ENCODE results near the gene SLC25A34. TPM values are rescaled to one million over a fixed set of nuclear protein-coding genes. Genes with fewer than 3 reads are reported as not detected.

SLC25A34 gene
- total RNA-seq, 1 donor from 2014 or later = 0.90 TPM

- peaks cover 10% of the 10 kb centered on the region for H3K4me1 Mint-ChIP-seq (ENCODE audit: low read depth)
- DNase-seq (ENCODE audit: low spot score) = no peak
- peaks cover 28% of the 10 kb centered on the region for H3K36me3 Mint-ChIP-seq (ENCODE audit: low read depth)
- H3K4me3 Mint-ChIP-seq (ENCODE audit: unreplicated experiment) = no peak overlapping the region
- TF ChIP-seq, protein P1, sequence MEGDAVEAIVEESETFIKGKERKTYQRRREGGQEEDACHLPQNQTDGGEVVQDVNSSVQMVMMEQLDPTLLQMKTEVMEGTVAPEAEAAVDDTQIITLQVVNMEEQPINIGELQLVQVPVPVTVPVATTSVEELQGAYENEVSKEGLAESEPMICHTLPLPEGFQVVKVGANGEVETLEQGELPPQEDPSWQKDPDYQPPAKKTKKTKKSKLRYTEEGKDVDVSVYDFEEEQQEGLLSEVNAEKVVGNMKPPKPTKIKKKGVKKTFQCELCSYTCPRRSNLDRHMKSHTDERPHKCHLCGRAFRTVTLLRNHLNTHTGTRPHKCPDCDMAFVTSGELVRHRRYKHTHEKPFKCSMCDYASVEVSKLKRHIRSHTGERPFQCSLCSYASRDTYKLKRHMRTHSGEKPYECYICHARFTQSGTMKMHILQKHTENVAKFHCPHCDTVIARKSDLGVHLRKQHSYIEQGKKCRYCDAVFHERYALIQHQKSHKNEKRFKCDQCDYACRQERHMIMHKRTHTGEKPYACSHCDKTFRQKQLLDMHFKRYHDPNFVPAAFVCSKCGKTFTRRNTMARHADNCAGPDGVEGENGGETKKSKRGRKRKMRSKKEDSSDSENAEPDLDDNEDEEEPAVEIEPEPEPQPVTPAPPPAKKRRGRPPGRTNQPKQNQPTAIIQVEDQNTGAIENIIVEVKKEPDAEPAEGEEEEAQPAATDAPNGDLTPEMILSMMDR (IDR thresholded peaks at IDR 0.05) = no peak
- no peaks in the 10 kb centered on the region for H3K27me3 Mint-ChIP-seq (ENCODE audit: low read depth)
- peak overlapping the region; percentile 82 for H3K27ac Mint-ChIP-seq (ENCODE audit: unreplicated experiment)
- H3K9me3 Mint-ChIP-seq (ENCODE audit: low read depth) = no peaks in the 10 kb centered on the region
Observed at GRCh38 chr1:15722836-15723532, 13.1 kb upstream of the SLC25A34 start.

GRCh38 chr1:15723631-15724246 is 12.3 kb upstream of the SLC25A34 start:
- Mint-ChIP-seq H3K27ac (ENCODE audit: unreplicated experiment) (no peak overlapping the region), H3K4me1 (ENCODE audit: low read depth) (peaks cover 10% of the 10 kb centered on the region), H3K36me3 (ENCODE audit: low read depth) (peaks cover 23% of the 10 kb centered on the region), H3K9me3 (ENCODE audit: low read depth) (no peaks in the 10 kb centered on the region), H3K27me3 (ENCODE audit: low read depth) (no peaks in the 10 kb centered on the region), H3K4me3 (ENCODE audit: unreplicated experiment) (no peak overlapping the region)
- TF ChIP-seq, protein P1 (IDR thresholded peaks at IDR 0.05) = no peak
- DNase-seq (ENCODE audit: low spot score) = no peak

DNA sequence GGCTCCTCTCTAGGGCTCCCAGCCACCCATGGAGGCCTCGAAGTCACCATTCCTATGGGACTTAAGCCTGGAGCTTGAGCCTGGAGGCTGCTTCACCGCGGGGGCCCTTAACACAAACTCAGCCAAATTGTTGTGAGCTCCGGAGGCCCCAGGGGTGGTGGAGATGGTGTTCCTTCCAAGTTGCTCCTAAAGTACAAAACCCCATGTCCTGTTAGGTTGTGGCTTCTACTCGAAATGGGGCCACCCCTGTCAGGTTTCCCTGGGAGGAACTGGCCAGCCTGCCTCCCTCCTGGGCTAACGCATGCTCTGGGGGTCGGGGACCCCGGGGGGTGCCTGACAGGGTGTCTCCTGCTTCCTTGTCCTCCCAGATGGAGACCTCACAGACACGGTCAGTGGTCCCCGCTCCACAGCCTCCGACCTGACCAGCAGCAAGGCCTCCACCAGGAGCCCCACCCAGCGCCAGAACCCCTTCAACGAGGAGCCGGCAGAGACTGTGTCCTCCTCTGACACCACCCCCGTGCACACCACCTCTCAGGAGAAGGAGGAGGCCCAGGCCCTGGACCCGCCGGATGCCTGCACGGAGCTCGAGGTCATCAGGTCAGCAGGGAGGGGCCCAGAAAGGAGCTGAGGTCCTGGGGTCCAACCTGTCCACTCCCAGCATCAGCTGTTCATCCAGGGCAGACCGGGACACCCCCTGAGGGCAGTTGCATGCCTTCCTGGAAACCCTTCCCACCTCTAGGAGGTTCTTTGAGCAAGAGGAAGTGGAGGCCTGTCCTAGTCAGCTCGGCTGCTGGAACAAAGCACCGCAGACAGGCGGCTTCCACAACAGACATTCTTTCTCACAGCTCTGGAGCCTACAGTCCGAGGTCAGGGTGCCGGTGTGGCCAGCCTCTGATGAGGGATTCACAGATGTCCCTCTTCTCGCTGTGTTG is 10.8 kb upstream of the SLC25A34 start:
- Mint-ChIP-seq H3K4me1 (ENCODE audit: low read depth) (peaks cover 10% of the 10 kb centered on the region), H3K27me3 (ENCODE audit: low read depth) (no peaks in the 10 kb centered on the region), H3K27ac (ENCODE audit: unreplicated experiment) (peak overlapping the region; percentile 51), H3K36me3 (ENCODE audit: low read depth) (peaks cover 25% of the 10 kb centered on the region), H3K4me3 (ENCODE audit: unreplicated experiment) (no peak overlapping the region), H3K9me3 (ENCODE audit: low read depth) (no peaks in the 10 kb centered on the region)
- DNase-seq (ENCODE audit: low spot score) = peak; percentile 93
- TF ChIP-seq, protein P1 (IDR thresholded peaks at IDR 0.05) = no peak

DNA sequence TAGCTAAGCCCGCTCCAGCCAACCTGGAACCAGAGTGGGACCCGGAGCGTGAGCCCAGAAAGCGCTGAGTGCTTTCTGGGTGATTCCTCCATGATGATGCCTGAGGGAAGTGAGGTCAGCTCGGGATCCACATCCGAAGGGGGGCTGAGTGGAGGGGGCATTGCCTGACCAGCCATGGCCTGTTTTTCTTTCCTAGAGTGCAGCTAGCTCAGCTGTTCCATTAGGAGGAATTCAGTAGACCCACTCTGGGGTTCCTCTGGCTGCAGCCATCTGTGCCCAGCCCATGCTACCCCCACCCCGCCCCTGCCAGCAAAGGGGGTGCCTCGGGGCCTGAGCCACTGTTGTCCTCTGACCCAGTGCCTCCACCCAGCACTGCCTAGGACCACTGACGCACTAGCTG is 9.6 kb upstream of the SLC25A34 start:
- no peak for DNase-seq (ENCODE audit: low spot score)
- Mint-ChIP-seq H3K4me3 (ENCODE audit: unreplicated experiment) (no peak overlapping the region), H3K36me3 (ENCODE audit: low read depth) (peaks cover 25% of the 10 kb centered on the region), H3K4me1 (ENCODE audit: low read depth) (peaks cover 10% of the 10 kb centered on the region), H3K9me3 (ENCODE audit: low read depth) (no peaks in the 10 kb centered on the region), H3K27me3 (ENCODE audit: low read depth) (no peaks in the 10 kb centered on the region), H3K27ac (ENCODE audit: unreplicated experiment) (no peak overlapping the region)
- TF ChIP-seq, protein P1 (IDR thresholded peaks at IDR 0.05) = no peak

DNA sequence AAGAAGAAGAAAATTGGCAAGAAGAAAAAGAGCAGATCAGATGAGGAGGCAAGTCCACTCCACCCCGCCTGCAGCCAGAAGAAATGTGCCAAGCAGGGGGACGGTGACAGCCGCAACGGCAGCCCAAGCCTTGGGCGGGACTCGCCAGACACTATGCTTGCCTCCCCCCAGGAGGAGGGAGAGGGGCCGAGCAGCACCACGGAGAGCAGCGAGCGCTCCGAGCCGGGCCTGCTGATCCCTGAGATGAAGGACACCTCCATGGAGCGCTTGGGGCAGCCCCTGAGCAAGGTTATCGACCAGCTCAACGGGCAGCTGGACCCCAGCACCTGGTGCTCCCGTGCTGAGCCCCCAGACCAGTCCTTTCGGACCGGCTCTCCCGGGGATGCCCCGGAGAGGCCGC is 9.0 kb upstream of the SLC25A34 start:
- TF ChIP-seq, protein P1 (IDR thresholded peaks at IDR 0.05) = no peak
- H3K27ac Mint-ChIP-seq (ENCODE audit: unreplicated experiment) = no peak overlapping the region
- no peak for DNase-seq (ENCODE audit: low spot score)

More for the DNA sequence above, 9.0 kb upstream of the SLC25A34 start:
- Mint-ChIP-seq H3K9me3 (ENCODE audit: low read depth) (no peaks in the 10 kb centered on the region), H3K36me3 (ENCODE audit: low read depth) (peaks cover 25% of the 10 kb centered on the region), H3K4me3 (ENCODE audit: unreplicated experiment) (no peak overlapping the region), H3K4me1 (ENCODE audit: low read depth) (peaks cover 10% of the 10 kb centered on the region), H3K27me3 (ENCODE audit: low read depth) (no peaks in the 10 kb centered on the region)
